ENCODE results near the gene NCAM1. TPM values are rescaled to one million over a fixed set of nuclear protein-coding genes. Genes with fewer than 3 reads are reported as not detected.

Gene NCAM1
- total RNA-seq, 1 donor from 2014 or later, result 4.2 TPM

- no peak overlapping the region for H3K27ac ChIP-seq
- intact Hi-C loops (cut with DNase I), result no loop called here
- no peaks in the 10 kb centered on the region for H3K9me3 ChIP-seq
- H3K4me1 ChIP-seq, result no peaks in the 10 kb centered on the region
- DNase-seq (no peak), ATAC-seq (no peak)
- peaks cover 39% of the 10 kb centered on the region for H3K36me3 ChIP-seq
- no peak overlapping the region for H3K4me3 ChIP-seq
- TF ChIP-seq, protein P1, sequence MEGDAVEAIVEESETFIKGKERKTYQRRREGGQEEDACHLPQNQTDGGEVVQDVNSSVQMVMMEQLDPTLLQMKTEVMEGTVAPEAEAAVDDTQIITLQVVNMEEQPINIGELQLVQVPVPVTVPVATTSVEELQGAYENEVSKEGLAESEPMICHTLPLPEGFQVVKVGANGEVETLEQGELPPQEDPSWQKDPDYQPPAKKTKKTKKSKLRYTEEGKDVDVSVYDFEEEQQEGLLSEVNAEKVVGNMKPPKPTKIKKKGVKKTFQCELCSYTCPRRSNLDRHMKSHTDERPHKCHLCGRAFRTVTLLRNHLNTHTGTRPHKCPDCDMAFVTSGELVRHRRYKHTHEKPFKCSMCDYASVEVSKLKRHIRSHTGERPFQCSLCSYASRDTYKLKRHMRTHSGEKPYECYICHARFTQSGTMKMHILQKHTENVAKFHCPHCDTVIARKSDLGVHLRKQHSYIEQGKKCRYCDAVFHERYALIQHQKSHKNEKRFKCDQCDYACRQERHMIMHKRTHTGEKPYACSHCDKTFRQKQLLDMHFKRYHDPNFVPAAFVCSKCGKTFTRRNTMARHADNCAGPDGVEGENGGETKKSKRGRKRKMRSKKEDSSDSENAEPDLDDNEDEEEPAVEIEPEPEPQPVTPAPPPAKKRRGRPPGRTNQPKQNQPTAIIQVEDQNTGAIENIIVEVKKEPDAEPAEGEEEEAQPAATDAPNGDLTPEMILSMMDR (IDR thresholded peaks at IDR 0.05), result no peak
- H3K27me3 ChIP-seq, result no peaks in the 10 kb centered on the region
Measured at GRCh38 chr11:113322158-113322557, 360.9 kb downstream of the NCAM1 start.

DNA sequence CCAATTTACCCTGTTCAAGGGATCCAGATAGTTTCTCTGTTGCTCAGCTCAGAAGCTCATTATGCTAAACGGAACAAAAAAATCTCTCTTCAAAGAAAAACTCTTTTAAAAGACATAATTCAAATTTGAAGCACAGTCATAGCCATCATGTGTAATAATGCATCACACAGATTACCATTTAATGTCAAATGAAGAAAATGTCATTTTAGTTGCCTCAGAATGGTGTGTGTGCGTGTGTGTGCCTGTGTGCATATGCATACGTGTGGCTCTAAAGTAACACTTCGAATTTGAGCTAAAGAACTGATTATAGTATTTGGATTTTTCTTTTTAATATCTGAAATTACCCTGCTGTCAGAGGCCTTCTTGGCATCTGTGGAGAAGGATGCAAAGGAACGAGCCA is 363.0 kb downstream of the NCAM1 start:
- no peak for DNase-seq
- no peak for ATAC-seq
- Histone ChIP-seq H3K9me3 (no peaks in the 10 kb centered on the region), H3K27ac (no peak overlapping the region), H3K27me3 (no peaks in the 10 kb centered on the region), H3K4me3 (no peak overlapping the region), H3K36me3 (peaks cover 58% of the 10 kb centered on the region), H3K4me1 (no peaks in the 10 kb centered on the region)
- TF ChIP-seq, protein P1 (IDR thresholded peaks at IDR 0.05), result no peak
- intact Hi-C loops (cut with DNase I), result no loop called here

Data from upper lobe of right lung (tissue), 1 donor.